Esophagus muscularis mucosa (tissue), 4 donors: ENCODE measurements around the gene AFAP1L2. TPM values are rescaled to one million over a fixed set of nuclear protein-coding genes. Genes with fewer than 3 reads are reported as not detected.

Source experiments
- DNase-seq: peaks from one replicate; pipeline ENCODE4 v3.0.0-alpha.2; 2017; ENCODE audit errors: extremely low spot score
- H3K27ac ChIP-seq, 4 donors: fragments of 200-600 bp; sonication (generic); replicated peaks in 1 of 4; 1 replicate in 3 of 4; 2 replicates in 1 of 4; pipeline ENCODE4 v1.5.1; 2016 to 2019; ENCODE audit warnings: mild to moderate bottlenecking in 1 of 4
- H3K27me3 ChIP-seq, 4 donors: fragments of 200-600 bp; sonication (generic); one replicate each; pipeline versions ENCODE4 v1.5.1 to v1.6.0; 2016 to 2019
- H3K36me3 ChIP-seq, 4 donors: fragments of 200-600 bp; sonication (generic); one replicate each; pipeline ENCODE4 v1.5.1; 2016 to 2019
- H3K4me1 ChIP-seq, 4 donors: fragments of 200-600 bp; sonication (generic); one replicate each; pipeline ENCODE4 v1.5.1; 2016 to 2019
- H3K4me3 ChIP-seq, 4 donors: fragments of 200-600 bp; sonication (generic); 1 replicate in 2 of 4; 2 replicates in 2 of 4; pipeline ENCODE4 v1.5.1; 2016 to 2019; ENCODE audit warnings: mild to moderate bottlenecking in 4 of 4, moderate library complexity in 1 of 4
- H3K9me3 ChIP-seq, 4 donors: fragments of 200-600 bp; sonication (generic); 1 replicate in 3 of 4; 2 replicates in 1 of 4; pipeline ENCODE4 v1.5.1; 2016 to 2019
- CTCF ChIP-seq, 3 experiments: fragments of 200-600 bp in 2 of 3; fragments of 450-650 bp in 1 of 3; sonication (generic) in 2 of 3; IDR thresholded peaks; one replicate each; pipeline ENCODE4 v1.5.1; 2017 to 2019; ENCODE audit warnings: antibody characterized with exemption in 3 of 3, mild to moderate bottlenecking in 2 of 3, moderate library complexity in 1 of 3
- EP300 ChIP-seq: sonication (generic); formaldehyde crosslinking; IDR thresholded peaks from one replicate; pipeline ENCODE4 v1.6.1; 2017; ENCODE audit warnings: antibody characterized with exemption
- POLR2A ChIP-seq: fragments of 450-650 bp; IDR thresholded peaks from one replicate; pipeline ENCODE4 v1.6.1; 2017; ENCODE audit warnings: antibody characterized with exemption, moderate library complexity, mild to moderate bottlenecking, low read depth
- POLR2AphosphoS5 ChIP-seq, 2 donors: sonication (generic); formaldehyde crosslinking; IDR thresholded peaks; one replicate each; pipeline ENCODE4 v1.6.1; 2017; ENCODE audit warnings: antibody characterized with exemption in 2 of 2
- WGBS: methylation state at CpG from one replicate; pipeline ENCODE4 v1.1.5; 2018; 5-methylcytosine and 5-hydroxymethylcytosine counted together
- intact Hi-C: fragments of 100-400 bp; cut with DNase I; formaldehyde crosslinking; loops from one replicate; pipeline ENCODE4 v1.15.1; 2023
- total RNA-seq, 4 donors: library from RNA; depleted of rRNA; stranded (reverse); fragments of >200 nt; gene quantifications; one replicate each; pipeline versions ENCODE4 v1.1.0 to v1.2.1, GENCODE V29; 2016

The AFAP1L2 gene
- total RNA-seq, 4 donors from 2014 or later, result 18.5 to 23.2 (median 19.9) TPM

- Histone ChIP-seq H3K4me1 (peaks cover 28 to 64% (median 42%) of the 10 kb centered on the region in 4 donors), H3K36me3 (peaks cover 0 to 29% (median 5%) of the 10 kb centered on the region in 4 donors), H3K27me3 (peaks cover 0 to 6% (median 0%) of the 10 kb centered on the region in 4 donors), H3K4me3 (no peak overlapping the region), H3K27ac (no peak overlapping the region), H3K9me3 (no peaks in the 10 kb centered on the region)
- intact Hi-C loops, result loop anchor here (10.0 kb wide), 2 partner anchors 99 to 479 kb away; partner anchors contain the start of gene AFAP1L2
- TF ChIP-seq POLR2AphosphoS5 (IDR thresholded peaks at IDR 0.05) (no peak), CTCF (IDR thresholded peaks at IDR 0.05) (no peak), EP300 (no peak), POLR2A (no peak)
- no peak for DNase-seq
- 93% methylated on average over 18 of the region's 18 CpGs for WGBS
These were observed 98.8 kb downstream of the AFAP1L2 start for GRCh38 chr10:114305521-114305925.

- Histone ChIP-seq H3K36me3 (peaks cover 0 to 31% (median 12%) of the 10 kb centered on the region in 4 donors), H3K9me3 (no peaks in the 10 kb centered on the region), H3K27ac (peak overlapping the region; percentile 15 to 57 (median 20)), H3K4me1 (peaks cover 28 to 64% (median 42%) of the 10 kb centered on the region in 4 donors), H3K27me3 (peaks cover 0 to 6% (median 0%) of the 10 kb centered on the region in 4 donors), H3K4me3 (peak overlapping the region; percentile 34 to 54 (median 40))
- TF ChIP-seq CTCF (IDR thresholded peaks at IDR 0.05) (peak in 1 of 3 experiments; percentile 58), POLR2A (no peak)
- WGBS, result 19% methylated on average over 27 of the region's 41 CpGs
- intact Hi-C loops, result loop anchor here (5.0 to 10.0 kb wide), 3 partner anchors 100 to 480 kb away; partner anchors contain the start of gene AFAP1L2
- DNase-seq, result no peak
These were observed 99.5 kb downstream of the AFAP1L2 start for GRCh38 chr10:114304571-114305421.

GRCh38 chr10:114304017-114304570, 100.2 kb downstream of the AFAP1L2 start:
- intact Hi-C loops, result loop anchor here (5.0 to 10.0 kb wide), 3 partner anchors 101 to 481 kb away; partner anchors contain the start of gene AFAP1L2
- WGBS, result 2% methylated on average over 12 of the region's 14 CpGs
- TF ChIP-seq POLR2AphosphoS5 (IDR thresholded peaks at IDR 0.05) (peak; percentile 26 to 67), CTCF (IDR thresholded peaks at IDR 0.05) (peak; percentile 82 to 83 (median 83)), POLR2A (no peak)
- Histone ChIP-seq H3K36me3 (peaks cover 0 to 38% (median 12%) of the 10 kb centered on the region in 4 donors), H3K27me3 (peaks cover 0 to 6% (median 0%) of the 10 kb centered on the region in 4 donors), H3K9me3 (no peaks in the 10 kb centered on the region), H3K27ac (peak overlapping the region; percentile 15 to 57 (median 20)), H3K4me1 (peaks cover 26 to 59% (median 35%) of the 10 kb centered on the region in 4 donors), H3K4me3 (peak overlapping the region; percentile 34 to 54 (median 40))
- peak; percentile 96 for DNase-seq

GRCh38 chr10:114303556-114303955, 100.7 kb downstream of the AFAP1L2 start:
- intact Hi-C loops, result loop anchor here (5.0 to 10.0 kb wide), 3 partner anchors 101 to 481 kb away; partner anchors contain the start of gene AFAP1L2
- Histone ChIP-seq H3K27ac (peak overlapping the region in 2 of 4 donors; percentile 16 to 57), H3K4me1 (peaks cover 21 to 54% (median 30%) of the 10 kb centered on the region in 4 donors), H3K9me3 (no peaks in the 10 kb centered on the region), H3K4me3 (no peak overlapping the region), H3K36me3 (peaks cover 0 to 41% (median 14%) of the 10 kb centered on the region in 4 donors), H3K27me3 (peaks cover 0 to 6% (median 0%) of the 10 kb centered on the region in 4 donors)
- DNase-seq, result no peak
- WGBS, result 73% methylated on average over 10 of the region's 10 CpGs
- no peak for TF ChIP-seq CTCF (IDR thresholded peaks at IDR 0.05)
- TF ChIP-seq EP300, result no peak
- no peak for TF ChIP-seq POLR2AphosphoS5 (IDR thresholded peaks at IDR 0.05)
- no peak for TF ChIP-seq POLR2A
